ENCODE results near the gene TRAM2. TPM values are rescaled to one million over a fixed set of nuclear protein-coding genes. Genes with fewer than 3 reads are reported as not detected.

Gene TRAM2
- total RNA-seq, 1 donor from 2014 or later = 16.0 TPM

GRCh38 chr6:52531834-52532233 lies 45.0 kb downstream of the TRAM2 start:
- no peak for DNase-seq (ENCODE audit: low spot score)

- DNase-seq (ENCODE audit: low spot score) = no peak
Observed at GRCh38 chr6:52531396-52531795, 45.5 kb downstream of the TRAM2 start.

- DNase-seq (ENCODE audit: low spot score) = no peak
Observed at GRCh38 chr6:52530351-52530750, 46.5 kb downstream of the TRAM2 start.

GRCh38 chr6:52529311-52529710 lies 47.5 kb downstream of the TRAM2 start:
- no peak for DNase-seq (ENCODE audit: low spot score)

GRCh38 chr6:52527436-52527835 lies 49.4 kb downstream of the TRAM2 start:
- DNase-seq (ENCODE audit: low spot score) = no peak

- no peak for DNase-seq (ENCODE audit: low spot score)
Observed at GRCh38 chr6:52526634-52527033, 50.2 kb downstream of the TRAM2 start.

GRCh38 chr6:52524918-52525317 lies 51.9 kb downstream of the TRAM2 start:
- no peak for DNase-seq (ENCODE audit: low spot score)

GRCh38 chr6:52523378-52524142 lies 53.3 kb downstream of the TRAM2 start:
- no peak for DNase-seq (ENCODE audit: low spot score)

- DNase-seq (ENCODE audit: low spot score) = no peak
Observed at GRCh38 chr6:52522655-52523054, 54.2 kb downstream of the TRAM2 start.

- DNase-seq (ENCODE audit: low spot score) = no peak
Observed at GRCh38 chr6:52522151-52522626, 54.7 kb downstream of the TRAM2 start.

- no peak for DNase-seq (ENCODE audit: low spot score)
Observed at GRCh38 chr6:52519618-52520017, 57.2 kb downstream of the TRAM2 start.

GRCh38 chr6:52518279-52518945 lies 58.4 kb downstream of the TRAM2 start:
- DNase-seq (ENCODE audit: low spot score) = no peak

- DNase-seq (ENCODE audit: low spot score) = peak; percentile 86
Observed at GRCh38 chr6:52517502-52518278, 59.2 kb downstream of the TRAM2 start.

GRCh38 chr6:52516943-52517342 lies 59.9 kb downstream of the TRAM2 start:
- no peak for DNase-seq (ENCODE audit: low spot score)

- DNase-seq (ENCODE audit: low spot score) = no peak
Observed at GRCh38 chr6:52516269-52516668, 60.6 kb downstream of the TRAM2 start.

- no peak for DNase-seq (ENCODE audit: low spot score)
Observed at GRCh38 chr6:52515219-52515960, 61.5 kb downstream of the TRAM2 start.

- no peak for DNase-seq (ENCODE audit: low spot score)
Observed at GRCh38 chr6:52514514-52514913, 62.3 kb downstream of the TRAM2 start.

- DNase-seq (ENCODE audit: low spot score) = no peak
Observed at GRCh38 chr6:52513896-52514295, 63.0 kb downstream of the TRAM2 start.

GRCh38 chr6:52513464-52513863 lies 63.4 kb downstream of the TRAM2 start:
- no peak for DNase-seq (ENCODE audit: low spot score)

GRCh38 chr6:52512199-52512598 lies 64.7 kb downstream of the TRAM2 start:
- DNase-seq (ENCODE audit: low spot score) = no peak

GRCh38 chr6:52511572-52512151 lies 65.2 kb downstream of the TRAM2 start:
- no peak for DNase-seq (ENCODE audit: low spot score)
